ENCODE measurements around the gene ZNF598.
"Not testable (repeated sequence)": the region's sequence is repeated elsewhere in the genome, so short reads cannot be mapped to it uniquely, and the experiment has no call there.

ZNF598 gene

DNA sequence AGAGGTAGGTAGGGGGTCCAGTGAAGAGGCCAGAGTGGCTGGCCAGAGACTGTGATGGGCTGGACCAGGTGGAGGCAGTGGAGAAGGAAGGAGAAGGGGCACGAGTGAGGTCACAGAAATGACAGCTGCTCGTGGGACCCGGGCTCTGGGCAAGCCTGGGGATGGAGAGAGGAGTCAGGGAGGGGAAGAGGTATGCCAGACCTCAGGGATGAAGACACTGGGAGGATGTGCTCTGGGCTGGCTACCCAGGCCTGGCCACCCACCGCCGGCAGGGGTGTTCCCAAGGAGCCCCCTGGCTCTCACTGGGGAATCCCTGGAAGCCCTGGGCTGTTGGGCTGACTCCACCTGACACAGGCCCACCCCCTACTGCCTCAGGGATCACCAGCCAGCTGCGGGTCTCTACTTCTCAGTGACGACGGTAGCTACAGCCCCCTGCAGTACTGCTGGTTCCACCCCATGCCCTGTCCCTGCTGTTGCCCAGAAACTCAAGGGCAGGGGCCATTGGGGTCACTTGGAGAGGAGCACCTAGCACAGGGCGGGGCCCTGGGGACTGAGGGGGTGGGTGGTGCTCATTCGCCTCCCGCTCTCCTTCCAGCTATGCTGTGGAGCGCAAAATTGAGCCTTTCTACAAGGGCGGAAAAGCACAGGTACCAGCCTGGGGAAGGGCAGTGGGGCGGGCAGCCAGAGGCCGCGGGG is 36.0 kb downstream of the ZNF598 start:
- no peak for DNase-seq

DNA sequence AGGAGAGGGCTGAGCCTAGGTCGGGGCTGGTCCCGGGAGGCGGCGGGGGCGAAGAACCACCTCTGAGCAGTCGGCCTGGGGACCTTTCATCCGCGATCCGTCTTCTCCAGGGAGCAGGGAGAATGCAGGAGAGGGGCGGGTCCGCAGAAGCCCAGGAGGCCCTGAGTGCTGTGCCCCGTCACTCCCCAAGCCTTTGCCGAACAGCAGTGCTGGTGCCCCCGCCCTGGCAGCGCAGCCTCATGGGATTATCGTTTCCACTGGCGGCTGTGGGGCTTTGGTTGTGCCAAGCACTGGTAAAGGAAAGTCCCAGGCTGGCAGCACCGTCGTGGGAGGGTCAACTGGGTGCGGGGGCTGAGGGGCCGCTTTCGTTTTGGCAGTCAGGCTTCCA is 37.1 kb downstream of the ZNF598 start:
- no peak for DNase-seq

DNA sequence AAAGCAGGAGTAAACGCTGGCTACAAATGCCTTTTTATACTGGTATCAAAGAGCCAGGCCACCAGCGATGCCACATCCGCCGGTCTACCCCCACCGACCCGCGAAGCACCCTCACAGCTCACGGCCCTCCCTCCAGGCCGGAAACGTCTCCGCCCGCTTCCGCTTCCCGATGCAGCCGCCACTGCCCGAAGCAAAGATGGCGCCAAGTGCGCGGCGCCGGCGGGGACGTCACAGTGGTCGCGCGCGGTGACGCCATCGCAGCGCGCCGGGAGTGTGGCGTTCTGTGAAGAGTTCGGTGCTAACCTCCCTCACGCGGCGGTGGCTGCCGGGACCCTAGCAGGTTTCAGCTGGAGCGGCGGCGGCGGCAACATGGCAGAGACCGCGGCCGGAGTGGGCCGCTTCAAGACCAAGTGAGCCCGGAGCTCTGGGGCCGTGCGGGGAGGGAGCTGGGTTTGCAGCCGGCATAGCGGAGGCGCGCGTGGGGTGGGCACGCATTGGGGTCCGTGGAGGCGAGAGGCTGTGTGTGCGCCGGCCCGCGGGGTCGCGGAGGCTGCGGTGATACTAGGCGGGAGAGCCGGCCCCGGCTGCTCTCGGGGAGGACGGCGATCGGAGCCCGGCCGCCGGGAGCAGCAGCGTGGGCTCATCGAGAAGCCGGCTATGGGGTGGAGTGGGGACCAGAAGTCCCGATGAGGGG is 37.7 kb downstream of the ZNF598 start, which contains the start of gene TBL3:
Gene TBL3 (plus strand): TSS at position 258 of the 694 bp plus-strand sequence. CDS start 112 bp downstream, at position 370.
- DNase-seq, result peak; percentile 97

DNA sequence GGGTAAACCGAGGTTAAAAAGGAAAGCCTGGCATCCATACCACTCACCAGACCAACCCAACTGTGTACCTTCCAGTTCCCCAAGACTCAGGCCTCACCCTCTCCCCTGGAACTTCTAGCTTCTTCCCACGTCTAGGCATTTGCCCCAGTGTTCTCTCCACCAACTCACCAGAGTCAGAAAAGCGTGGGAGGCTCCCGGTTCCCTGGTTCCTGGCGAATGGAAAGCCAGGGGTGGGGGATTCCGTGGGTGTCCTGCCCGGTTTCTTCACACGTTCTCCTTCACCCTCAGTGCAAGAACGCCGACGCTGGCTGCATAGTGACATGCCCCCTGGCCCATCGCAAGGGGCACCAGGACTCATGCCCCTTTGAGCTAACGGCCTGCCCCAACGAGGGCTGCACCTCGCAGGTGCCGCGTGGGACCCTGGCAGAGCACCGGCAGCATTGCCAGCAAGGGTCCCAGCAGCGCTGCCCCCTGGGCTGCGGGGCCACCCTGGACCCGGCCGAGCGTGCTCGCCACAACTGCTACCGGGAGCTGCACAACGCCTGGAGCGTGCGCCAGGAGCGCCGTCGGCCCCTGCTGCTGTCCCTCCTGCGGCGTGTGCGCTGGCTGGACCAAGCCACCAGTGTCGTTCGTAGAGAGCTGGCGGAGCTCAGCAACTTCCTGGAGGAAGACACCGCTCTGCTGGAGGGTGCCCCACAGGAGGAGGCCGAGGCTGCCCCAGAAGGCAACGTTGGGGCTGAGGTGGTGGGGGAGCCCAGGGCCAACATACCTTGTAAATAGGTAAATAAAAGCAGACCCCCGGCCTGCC is 41.3 kb downstream of the ZNF598 start:
- no peak for DNase-seq

DNA sequence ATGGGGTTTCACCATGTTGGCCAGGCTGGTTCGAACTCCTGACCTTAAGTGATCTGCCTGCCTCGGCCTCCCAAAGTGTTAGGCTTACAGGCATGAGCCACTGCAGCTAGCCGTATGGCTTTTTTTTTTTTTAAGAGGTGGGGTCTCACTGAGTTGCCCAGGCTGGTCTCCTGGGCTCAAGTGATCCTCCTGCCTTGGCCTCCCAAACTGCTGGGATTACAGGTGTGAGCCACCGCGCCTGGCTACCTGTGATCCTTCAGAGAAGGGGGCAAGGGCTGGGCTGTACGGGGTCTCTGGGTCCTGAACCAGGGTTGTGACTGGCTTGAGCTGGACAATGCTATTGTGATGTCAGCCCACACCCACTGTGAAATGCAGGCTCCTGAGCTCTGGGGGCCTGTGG is 43.2 kb downstream of the ZNF598 start, which contains the start of gene RNF151:
Gene RNF151 (plus strand): TSS at position 397 of the 400 bp plus-strand sequence. CDS start 26 bp downstream, outside the sequence.
- no peak for DNase-seq

DNA sequence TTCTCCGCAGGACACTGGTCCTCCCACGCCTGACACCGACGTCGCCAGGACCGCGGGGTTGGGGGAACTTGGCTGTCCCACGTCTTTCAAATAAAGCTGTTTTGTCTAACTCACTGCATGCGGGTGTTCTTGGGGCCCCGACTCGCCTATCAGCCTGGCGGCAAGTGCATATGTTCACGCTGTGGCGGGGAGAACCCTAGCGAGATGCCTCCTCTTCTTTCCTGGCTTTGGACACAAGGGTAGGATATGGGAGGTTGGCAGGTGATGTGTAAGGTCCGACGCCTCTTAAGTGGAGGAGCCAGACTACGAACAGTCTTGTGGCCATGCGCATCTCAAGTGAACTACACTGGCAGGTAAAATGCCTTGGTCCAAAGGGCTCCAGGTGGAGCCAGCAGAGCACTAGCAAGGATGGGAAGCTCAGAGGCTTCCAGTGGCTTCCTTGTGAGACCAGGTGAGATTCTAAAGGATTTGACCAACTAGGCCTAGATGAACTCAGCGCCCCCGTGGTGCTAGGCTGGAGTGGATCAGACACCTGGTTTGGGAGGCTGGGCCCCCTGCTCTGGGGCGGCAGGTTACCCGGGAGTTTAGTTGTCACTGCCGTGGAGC is 44.1 kb downstream of the ZNF598 start:
- DNase-seq, result no peak

DNA sequence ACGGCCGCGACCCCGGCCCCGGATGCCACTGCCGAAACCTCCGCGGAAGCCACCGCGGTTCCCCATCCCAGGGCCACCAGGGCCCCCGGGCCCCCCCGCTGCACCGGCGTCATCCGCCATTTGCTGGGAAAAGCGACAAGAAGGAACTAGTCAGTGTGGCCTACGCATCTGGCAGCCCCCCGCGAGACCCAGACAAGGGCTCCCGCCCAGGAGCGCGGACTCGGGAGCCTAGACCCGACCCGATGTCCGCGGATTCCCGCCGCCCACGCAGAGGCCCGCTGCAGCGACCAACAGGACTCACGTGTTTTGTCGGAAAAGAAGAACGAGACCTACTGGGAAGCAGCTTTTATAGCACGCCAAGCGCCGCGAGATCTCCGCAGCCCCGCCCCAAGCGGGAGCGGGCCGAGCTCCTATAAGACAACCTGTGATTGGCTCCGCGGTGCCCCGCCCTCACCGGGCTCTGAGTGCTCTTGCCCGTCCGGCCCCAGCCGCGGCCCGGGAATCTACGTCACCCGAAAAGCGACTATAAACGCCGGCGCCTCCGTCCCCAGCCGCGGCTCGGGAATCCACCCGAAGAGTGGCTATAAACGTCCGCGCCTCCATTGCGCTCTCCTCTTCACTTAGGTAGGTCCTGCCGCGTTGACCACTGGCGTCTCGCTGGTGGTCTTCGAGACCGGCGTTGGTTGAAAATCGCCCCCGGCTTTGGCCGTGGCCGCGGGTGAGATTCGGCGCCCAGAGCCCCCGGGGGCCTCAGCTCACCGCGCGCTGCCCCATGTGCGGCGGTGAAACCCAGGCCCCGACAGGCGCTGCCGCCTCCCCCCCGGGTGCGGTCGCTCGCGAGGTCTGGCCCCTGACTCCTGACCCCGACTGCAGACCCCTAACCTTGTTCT is 44.9 kb downstream of the ZNF598 start, which contains the start of gene RPS2:
Gene RPS2 (minus strand): TSS at position 321 of the 890 bp plus-strand sequence. CDS start 201 bp downstream, at position 120.
- DNase-seq, result peak; percentile 99

DNA sequence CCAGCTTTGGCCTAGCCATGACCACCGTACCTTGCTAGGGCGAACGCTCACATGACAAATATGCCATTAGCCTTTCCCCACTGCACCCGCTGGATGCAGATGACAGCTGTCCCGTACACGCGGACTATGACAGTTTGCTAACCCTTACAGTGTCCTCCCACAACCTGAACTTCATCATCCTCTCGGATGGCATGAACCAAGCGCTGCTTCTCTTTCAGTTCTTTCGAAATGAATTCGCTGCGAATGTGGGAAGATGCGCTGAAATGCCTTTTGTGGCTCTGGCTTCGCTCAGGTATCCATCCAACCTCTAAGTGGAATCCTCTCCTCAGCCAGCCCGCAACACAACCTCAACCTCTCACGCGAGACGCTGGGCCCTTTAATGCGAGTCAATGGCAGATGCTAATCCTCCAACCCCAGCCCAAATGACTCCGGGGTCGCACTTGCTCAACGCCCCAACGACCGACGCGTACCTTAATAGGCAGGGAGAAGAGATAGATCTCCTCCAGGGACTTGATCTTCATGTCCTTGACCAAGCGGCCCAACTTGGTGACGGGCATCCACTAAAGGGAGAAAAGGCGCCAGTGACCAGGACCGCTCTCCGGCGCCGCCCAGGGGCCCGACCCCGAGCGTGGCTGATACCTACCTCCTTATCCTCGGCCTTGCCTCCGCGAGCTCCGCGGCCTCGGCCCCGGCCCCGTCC is 45.7 kb downstream of the ZNF598 start:
- peak; percentile 57 for DNase-seq

DNA sequence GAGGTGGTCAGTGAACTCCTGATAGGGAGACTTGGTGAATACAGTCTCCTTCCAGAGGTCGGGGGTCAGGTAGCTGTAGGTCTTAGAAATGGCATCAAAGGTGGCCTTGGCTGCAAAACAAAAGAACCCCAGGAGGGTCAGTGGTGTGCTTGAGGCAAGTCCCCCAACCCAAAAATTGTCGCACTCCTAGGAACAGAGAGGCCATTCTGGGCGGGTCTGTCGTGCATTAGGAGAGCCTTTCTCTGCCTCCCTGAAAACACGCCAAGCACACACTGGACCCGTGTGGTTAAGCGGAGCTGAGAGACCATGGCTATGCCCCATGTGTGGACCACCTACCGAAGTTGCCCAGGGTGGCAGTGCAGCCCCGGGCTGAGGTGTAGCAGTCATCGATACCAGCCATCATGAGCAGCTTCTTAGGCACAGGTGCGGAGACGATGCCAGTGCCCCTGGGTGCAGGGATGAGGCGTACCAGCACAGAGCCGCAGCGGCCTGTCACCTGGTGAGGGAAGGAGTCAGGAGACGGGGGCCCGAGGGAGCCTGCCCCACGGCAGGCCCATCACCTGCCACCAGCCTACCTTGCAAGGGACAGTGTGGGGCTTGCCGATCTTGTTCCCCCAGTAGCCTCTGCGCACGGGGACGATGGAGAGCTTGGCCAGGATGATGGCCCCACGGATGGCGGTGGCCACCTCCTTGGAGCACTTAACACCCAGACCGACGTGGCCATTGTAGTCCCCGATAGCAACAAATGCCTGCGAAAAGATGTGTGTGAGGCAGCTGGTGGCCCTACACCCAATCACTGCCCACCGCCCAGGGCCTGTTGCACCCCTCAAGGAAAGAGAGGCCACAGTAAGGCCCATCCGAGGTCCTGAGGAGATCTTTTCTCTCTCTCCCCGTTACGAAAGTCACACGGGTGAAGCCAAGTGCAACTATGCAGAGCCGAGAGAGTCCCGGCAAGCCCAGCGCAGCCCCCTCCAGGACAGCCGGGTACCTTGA is 47.2 kb downstream of the ZNF598 start:
- DNase-seq, result not testable (repeated sequence)

DNA sequence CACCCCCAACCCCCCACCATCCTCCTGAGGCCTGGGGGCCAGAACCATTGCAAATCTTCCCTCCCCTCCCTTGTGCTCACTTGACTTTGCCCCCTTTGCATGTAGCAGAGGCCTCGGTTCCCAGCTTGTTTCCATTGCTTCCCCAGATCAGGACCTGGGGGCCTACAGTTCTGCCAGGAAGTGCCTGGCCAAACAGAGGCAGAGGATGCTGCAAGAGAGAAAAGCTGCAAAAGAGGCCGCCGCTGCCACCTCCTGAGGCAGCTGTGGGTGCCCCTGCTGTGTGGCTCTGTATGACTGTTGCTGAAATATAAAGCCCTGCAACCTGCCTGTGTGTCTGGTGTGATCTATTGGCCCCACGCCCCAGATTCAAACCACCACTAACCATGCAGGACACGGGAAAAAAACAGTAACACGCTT is 48.0 kb downstream of the ZNF598 start:
- no peak for DNase-seq

DNA sequence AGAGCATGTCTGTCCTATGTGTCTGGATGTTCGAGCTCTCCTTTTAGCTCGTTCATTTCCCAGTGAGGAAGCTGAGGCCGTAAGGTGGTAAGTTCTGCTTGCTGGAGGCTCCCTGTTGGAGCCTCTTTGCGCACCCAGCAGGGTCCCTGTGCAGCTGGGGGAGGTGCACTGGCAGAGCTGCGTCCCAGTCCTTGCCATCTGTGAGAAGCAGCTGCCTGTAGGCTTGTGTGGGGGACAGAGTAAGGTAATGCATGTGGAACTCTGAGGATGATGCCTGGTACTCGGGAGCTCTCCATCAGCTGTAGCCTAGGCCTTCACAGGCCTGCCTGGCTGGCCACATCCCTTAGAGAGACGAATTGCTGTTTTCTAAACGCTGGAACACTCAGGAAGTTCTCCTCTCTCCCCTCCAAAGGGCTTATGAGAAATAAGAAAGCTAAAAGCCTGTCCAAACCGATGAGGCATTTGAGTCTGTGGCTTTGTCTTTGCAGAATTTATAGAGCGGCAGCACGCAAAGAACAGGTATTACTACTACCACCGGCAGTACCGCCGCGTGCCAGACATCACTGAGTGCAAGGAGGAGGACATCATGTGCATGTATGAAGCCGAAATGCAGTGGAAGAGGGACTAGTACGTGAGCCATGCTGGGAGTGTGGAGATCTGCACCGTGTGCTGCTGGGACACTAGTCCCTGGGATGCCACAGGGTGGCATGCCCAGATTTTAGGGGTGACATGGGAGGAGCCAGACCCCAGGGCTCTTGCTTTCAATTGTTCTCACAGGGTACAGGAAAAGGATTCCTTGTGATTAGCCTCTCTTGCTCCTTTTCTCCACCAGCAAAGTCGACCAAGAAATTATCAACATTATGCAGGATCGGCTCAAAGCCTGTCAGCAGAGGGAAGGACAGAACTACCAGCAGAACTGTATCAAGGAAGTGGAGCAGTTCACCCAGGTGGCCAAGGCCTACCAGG is 48.7 kb downstream of the ZNF598 start:
- DNase-seq, result peak; percentile 49

DNA sequence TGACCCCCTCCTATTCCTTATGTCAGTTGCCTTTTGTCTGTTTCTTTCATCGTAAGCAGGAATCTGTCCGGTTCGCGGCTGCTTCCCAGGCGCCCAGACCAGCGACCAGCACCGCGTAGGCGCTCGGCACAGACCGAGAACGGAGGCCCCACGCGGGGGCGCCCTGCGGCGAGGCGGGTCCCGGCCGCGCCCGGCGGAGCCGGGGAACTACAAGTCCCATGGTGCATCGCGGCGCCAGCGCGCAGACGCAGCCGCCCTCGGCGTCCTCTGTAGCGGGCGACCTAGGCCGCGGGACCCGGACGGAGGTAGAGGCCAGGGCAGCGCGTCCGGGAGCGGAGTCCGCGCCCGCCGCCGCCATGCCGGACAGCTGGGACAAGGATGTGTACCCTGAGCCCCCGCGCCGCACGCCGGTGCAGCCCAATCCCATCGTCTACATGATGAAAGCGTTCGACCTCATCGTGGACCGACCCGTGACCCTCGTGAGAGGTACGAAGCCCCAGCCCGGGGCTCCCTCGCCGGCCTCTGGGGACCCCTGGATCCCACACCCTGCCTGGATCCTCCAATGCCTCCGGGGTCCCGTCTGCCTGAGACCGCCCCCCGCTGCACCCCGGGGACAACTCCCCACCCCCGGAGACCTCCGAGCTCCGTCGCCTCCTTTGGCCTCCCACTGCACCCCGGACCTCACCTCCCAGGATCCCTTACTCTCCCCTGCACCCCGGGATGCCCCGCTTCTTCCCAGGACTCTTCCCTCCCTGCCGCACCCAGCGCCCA is 50.2 kb downstream of the ZNF598 start, which contains the start of gene NDUFB10:
Gene NDUFB10 (plus strand): TSS at position 270 of the 771 bp plus-strand sequence. CDS start 87 bp downstream, at position 357.
- peak; percentile 90 for DNase-seq

DNA sequence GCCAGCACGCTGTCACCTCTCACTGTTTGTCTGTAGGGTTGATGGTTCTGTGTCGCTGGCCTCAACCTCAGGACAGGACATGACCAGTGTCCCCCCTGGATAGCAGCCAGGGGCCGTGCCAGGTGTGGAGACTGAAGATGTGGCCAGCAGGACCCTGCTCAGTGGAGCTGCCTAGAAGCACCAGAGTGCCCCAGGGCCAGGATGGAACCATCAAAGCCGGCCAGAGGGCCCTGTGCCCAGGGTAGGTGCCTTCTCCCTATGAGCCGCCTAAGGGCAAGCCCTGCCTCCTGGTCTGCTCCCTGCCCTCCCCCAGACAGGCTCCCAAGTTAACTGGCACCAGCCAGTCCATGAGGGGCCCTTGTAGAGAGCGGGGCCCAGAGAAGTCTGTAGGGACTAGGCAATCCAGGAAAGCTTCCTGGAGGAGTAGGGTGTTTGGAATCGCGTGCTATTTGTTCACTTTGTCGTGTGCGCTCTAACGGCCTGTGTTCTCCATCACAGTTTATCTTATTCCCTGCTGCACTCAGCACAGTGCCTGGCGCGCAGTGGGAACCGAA is 50.8 kb downstream of the ZNF598 start:
- no peak for DNase-seq

DNA sequence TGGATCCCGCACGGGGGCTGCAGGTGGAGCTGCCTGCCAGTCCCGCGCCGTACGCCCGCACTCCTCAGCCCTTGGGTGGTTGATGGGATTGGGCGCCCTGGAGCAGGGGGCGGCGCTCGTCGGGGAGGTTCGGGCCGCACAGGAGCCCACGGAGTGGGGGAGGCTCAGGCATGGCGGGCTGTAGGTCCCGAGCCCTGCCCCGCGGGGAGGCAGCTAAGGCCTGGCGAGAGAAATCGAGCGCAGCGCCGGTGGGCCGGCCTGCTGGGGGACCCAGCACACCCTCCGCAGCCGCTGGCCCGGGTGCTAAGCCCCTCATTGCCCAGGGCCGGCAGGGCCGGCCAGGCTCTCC is 51.5 kb downstream of the ZNF598 start:
- not testable (repeated sequence) for DNase-seq

DNA sequence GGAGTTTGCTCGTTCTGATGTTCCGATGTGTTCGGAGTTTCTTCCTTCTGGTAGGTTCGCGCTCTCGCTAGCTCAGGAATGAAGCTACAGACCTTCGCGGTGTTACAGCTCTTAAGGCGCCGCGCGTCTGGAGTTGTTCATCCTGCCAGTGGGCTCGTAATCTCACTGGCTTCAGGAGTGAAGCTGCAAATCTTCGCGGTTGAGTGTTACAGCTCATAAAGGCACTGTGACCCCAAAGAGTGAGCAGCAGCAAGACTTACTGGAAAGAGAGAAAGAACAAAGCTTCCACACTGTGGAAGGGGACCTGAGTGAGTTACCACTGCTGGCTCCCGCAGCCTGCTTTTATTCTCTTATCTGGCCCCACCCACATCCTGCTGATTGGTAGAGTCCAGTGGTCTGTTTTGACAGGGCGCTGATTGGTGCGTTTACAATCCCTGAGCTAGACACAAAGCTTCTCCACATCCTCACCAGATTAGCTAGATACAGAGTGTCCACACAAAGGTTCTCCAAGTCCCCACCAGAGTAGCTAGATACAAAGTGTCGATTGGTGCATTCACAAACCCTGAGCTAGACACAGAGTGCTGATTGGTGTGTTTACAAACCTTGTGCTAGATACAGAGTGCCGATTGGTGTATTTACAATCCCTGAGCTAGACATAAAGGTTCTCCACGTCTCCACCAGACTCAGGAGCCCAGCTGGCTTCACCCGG is 52.0 kb downstream of the ZNF598 start:
- DNase-seq, result not testable (repeated sequence)

DNA sequence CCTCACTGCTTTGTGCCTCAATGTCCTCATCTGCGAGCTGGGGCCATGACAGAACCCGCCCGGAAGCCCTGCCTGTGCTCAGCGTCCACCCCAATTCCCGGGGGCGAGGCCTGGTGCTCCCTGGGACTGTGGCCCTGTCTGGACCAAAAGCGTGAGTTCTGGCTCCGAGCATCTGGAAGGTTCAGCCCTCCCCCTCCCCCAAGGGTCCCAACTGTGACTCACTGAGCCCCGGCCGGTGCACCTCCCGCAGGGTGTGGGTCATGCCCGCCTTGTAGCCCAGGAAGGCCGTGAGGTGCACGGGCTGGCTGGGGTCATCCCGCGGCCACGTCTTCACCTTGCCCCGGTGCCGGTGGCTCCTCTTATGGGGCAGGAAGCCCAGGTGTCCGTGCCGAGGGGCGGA is 55.9 kb downstream of the ZNF598 start:
- DNase-seq, result no peak

DNA sequence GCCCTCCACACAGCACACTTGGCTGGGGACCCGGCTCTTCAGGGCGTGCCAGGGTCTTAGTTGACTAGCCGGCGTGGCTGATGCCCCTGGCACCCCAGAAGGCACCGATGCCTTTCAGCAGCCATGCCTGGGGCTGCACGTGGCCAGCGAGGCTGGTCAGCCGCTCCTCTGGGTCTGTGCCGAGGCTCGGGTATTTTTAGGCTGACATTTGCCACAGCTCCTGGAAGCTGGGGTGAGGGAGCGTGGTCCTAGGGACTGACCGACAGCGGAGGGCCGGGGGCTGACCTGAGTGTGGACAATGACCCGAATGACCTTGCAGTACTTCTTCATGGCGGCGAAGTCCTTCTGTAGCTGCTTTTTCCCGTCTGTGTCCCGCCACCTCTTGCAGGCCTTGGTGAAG is 59.1 kb downstream of the ZNF598 start:
- no peak for DNase-seq

Data from CD4-positive, alpha-beta T cell treated with Interleukin-17A for 1 hour (primary cell).